Muscle of leg (tissue), 11 donors: ENCODE measurements around the gene SDK1. TPM values are rescaled to one million over a fixed set of nuclear protein-coding genes. Genes with fewer than 3 reads are reported as not detected.

Experiments used
- DNase-seq: peaks from one replicate; pipeline ENCODE4 v3.0.0; 2013
- H3K27ac ChIP-seq: one replicate; pipeline ENCODE4 v1.5.1; 2013; ENCODE audit warnings: mild to moderate bottlenecking, low read length, control low read depth
- H3K27me3 ChIP-seq: one replicate; pipeline ENCODE4 v1.6.1; 2013; ENCODE audit warnings: low read length; ENCODE audit not compliant: control insufficient read depth, insufficient read depth
- H3K36me3 ChIP-seq: one replicate; pipeline ENCODE4 v1.6.1; 2013; ENCODE audit warnings: low read length; ENCODE audit not compliant: control insufficient read depth, insufficient read depth
- H3K4me1 ChIP-seq: one replicate; pipeline ENCODE4 v1.6.1; 2013; ENCODE audit warnings: low read length; ENCODE audit not compliant: control insufficient read depth, insufficient read depth
- H3K4me3 ChIP-seq: one replicate; pipeline ENCODE4 v1.5.1; 2013; ENCODE audit warnings: low read length, control low read depth
- H3K9me3 ChIP-seq: replicated peaks from 2 replicates; pipeline ENCODE4 v1.6.1; 2013; ENCODE audit warnings: low read depth, low read length; ENCODE audit not compliant: control insufficient read depth
- WGBS: methylation state at CpG from one replicate; pipeline ENCODE4 v1.1.5; 2013; ENCODE audit warnings: missing lambda C conversion rate; ENCODE audit not compliant: insufficient coverage; 5-methylcytosine and 5-hydroxymethylcytosine counted together
- polyA plus RNA-seq, 8 donors: library from polyadenylated mRNA; unstranded; fragments of 120-200 nt; gene quantifications; one replicate each; pipeline versions ENCODE4 v1.2.1 to v1.2.3, GENCODE V29; 2013; ENCODE audit warnings: inconsistent platforms in 1 of 8, low replicate concordance in 1 of 8; ENCODE audit not compliant: insufficient read length in 8 of 8, insufficient read depth in 1 of 8
- total RNA-seq: library from RNA; stranded (reverse); fragments of 120-200 nt; gene quantifications from one replicate; pipeline ENCODE4 v1.2.4, GENCODE V29; 2013

Gene SDK1
- total and polyA plus RNA-seq, 9 donors = 2.3 to 6.4 (median 3.6) TPM

- 80% methylated on average over 2 of the region's 2 CpGs for WGBS
- Histone ChIP-seq H3K27ac (no peak overlapping the region), H3K4me3 (no peak overlapping the region), H3K36me3 (no peaks in the 10 kb centered on the region), H3K9me3 (no peaks in the 10 kb centered on the region), H3K4me1 (peaks cover 19% of the 10 kb centered on the region), H3K27me3 (no peaks in the 10 kb centered on the region)
- no peak for DNase-seq
Observed at GRCh38 chr7:3271298-3271697, 29.8 kb upstream of the SDK1 start.

DNA sequence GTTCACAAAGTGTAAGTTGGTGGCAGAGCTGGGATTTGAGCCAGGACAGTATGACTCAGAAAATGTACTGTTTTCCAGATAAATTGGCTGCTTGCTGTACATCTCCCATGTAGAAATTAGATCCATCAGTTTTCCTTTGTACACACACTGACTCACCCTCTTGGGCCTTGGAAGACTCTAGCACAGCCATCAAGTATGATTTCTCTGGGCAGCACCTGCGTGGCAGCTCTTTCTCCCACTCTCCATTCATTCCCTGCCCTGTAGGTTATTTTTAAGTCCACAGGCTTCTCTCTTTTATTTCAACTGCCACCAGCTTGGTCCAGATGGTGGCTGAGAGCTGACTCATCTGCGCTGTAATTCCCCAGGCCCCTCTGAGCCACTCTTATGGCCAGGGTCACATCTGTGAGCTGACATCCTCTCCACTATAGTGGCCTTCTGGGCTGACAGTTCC, 28.3 kb upstream of the SDK1 start:
- no peaks in the 10 kb centered on the region for H3K27me3 ChIP-seq
- H3K4me1 ChIP-seq = peaks cover 18% of the 10 kb centered on the region
- 52% methylated on average over 2 of the region's 2 CpGs for WGBS
- peak; percentile 38 for DNase-seq
- H3K27ac ChIP-seq = no peak overlapping the region
- H3K4me3 ChIP-seq = no peak overlapping the region
- no peaks in the 10 kb centered on the region for H3K9me3 ChIP-seq
- H3K36me3 ChIP-seq = no peaks in the 10 kb centered on the region

GRCh38 chr7:3274131-3274530, 26.9 kb upstream of the SDK1 start:
- Histone ChIP-seq H3K27ac (no peak overlapping the region), H3K27me3 (no peaks in the 10 kb centered on the region), H3K4me3 (no peak overlapping the region), H3K36me3 (no peaks in the 10 kb centered on the region), H3K9me3 (no peaks in the 10 kb centered on the region), H3K4me1 (peaks cover 6% of the 10 kb centered on the region)
- no CpG with 5 or more reads among the region's 1 CpG for WGBS
- DNase-seq = no peak

DNA sequence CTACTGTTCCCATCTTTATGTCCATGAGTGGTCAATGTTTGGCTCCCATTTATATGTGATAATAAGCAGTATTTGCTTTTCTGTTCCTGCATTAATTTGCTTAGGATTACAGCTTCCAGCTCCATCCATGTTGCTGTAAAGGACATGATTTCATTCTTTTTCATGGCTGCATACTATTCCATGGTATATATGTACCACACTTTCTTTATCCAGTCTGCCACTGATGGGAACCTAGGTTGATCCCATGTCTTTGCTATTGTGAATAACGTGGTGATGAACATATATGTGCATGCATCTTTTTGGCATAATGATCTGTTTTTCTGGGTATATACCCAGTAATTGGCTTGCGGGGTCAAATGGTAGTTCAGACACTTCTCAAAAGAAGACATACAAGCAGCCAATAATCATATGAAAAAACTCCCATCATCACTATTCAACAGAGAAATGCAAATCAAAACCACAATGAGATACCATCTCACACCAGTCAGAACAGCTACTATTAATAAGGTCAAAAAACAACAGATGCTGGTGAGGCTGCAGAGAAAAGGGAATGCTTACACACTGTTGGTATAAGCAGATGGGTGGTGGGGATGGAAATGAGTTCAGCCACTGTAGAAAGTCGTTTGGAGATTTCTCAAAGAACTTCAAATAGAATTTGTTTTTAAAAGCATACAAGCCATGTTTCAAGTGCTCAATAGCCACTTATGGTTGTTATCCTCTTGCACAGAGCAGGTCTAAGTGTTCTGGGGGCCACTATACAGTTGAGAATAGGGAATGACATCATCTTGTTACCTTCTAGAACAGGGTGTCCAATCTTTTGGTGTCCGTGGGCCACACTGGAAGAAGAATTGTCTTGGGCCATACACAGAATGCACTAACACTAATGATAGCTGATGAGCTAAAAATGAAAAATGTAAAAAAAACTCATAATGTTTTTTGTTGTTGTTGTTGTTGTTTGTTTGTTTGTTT, 23.2 kb upstream of the SDK1 start:
- Histone ChIP-seq H3K4me3 (no peak overlapping the region), H3K36me3 (no peaks in the 10 kb centered on the region), H3K4me1 (no peaks in the 10 kb centered on the region), H3K9me3 (no peaks in the 10 kb centered on the region), H3K27ac (no peak overlapping the region), H3K27me3 (peaks cover 2% of the 10 kb centered on the region)
- WGBS = 20% methylated on average over 1 of the region's 4 CpGs
- no peak for DNase-seq

GRCh38 chr7:3279147-3279818, 21.8 kb upstream of the SDK1 start:
- Histone ChIP-seq H3K27ac (no peak overlapping the region), H3K4me3 (no peak overlapping the region), H3K4me1 (no peaks in the 10 kb centered on the region), H3K9me3 (no peaks in the 10 kb centered on the region), H3K27me3 (peaks cover 4% of the 10 kb centered on the region), H3K36me3 (no peaks in the 10 kb centered on the region)
- WGBS = 80% methylated on average over 1 of the region's 3 CpGs
- no peak for DNase-seq

- DNase-seq = no peak
- H3K4me1 ChIP-seq = no peaks in the 10 kb centered on the region
- no peak overlapping the region for H3K4me3 ChIP-seq
- WGBS = 100% methylated on average over 2 of the region's 3 CpGs
- no peaks in the 10 kb centered on the region for H3K9me3 ChIP-seq
- no peak overlapping the region for H3K27ac ChIP-seq
- no peaks in the 10 kb centered on the region for H3K36me3 ChIP-seq
- peaks cover 4% of the 10 kb centered on the region for H3K27me3 ChIP-seq
Observed at GRCh38 chr7:3280445-3280844, 20.6 kb upstream of the SDK1 start.

- H3K27ac ChIP-seq = no peak overlapping the region
Observed at GRCh38 chr7:3280946-3281656, 20.0 kb upstream of the SDK1 start.

DNA sequence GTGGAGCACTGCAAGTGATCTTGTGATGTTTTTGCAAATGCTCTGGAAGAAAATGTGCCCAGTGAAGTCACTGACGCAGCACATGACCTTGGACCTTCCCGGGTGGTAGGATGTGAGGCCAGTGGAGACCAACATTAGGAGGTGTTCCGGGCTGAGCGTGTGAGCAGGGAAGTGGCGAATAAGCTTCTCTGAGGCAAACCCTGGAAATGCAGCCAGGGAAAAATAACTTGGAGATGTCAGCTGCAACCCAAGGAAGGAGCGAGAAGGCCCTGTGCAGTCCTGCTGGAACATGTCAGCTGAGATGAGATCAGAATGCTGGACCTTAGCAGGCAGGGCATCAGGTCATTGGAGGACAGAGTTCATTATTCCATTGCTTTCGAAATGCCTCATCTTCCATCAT, 18.6 kb upstream of the SDK1 start:
- Histone ChIP-seq H3K9me3 (no peaks in the 10 kb centered on the region), H3K27ac (no peak overlapping the region), H3K27me3 (peaks cover 4% of the 10 kb centered on the region), H3K4me3 (no peak overlapping the region), H3K4me1 (no peaks in the 10 kb centered on the region), H3K36me3 (no peaks in the 10 kb centered on the region)
- DNase-seq = peak; percentile 61
- 44% methylated on average over 6 of the region's 7 CpGs for WGBS

More at GRCh38 chr7:3280946-3281656, 20.0 kb upstream of the SDK1 start:
- Histone ChIP-seq H3K27me3 (peaks cover 4% of the 10 kb centered on the region), H3K4me3 (no peak overlapping the region), H3K36me3 (no peaks in the 10 kb centered on the region), H3K4me1 (no peaks in the 10 kb centered on the region), H3K9me3 (no peaks in the 10 kb centered on the region)
- WGBS = 72% methylated on average over 5 of the region's 10 CpGs
- no peak for DNase-seq

GRCh38 chr7:3283130-3283704, 17.8 kb upstream of the SDK1 start:
- Histone ChIP-seq H3K4me3 (no peak overlapping the region), H3K4me1 (no peaks in the 10 kb centered on the region), H3K36me3 (no peaks in the 10 kb centered on the region), H3K9me3 (no peaks in the 10 kb centered on the region), H3K27ac (no peak overlapping the region), H3K27me3 (peaks cover 4% of the 10 kb centered on the region)
- WGBS = 71% methylated on average over 2 of the region's 5 CpGs
- no peak for DNase-seq
